SW480 (cell line): Measurements from ENCODE around the gene CSNK1D.
"Not testable (repeated sequence)": the region's sequence is repeated elsewhere in the genome, so short reads cannot be mapped to it uniquely, and the experiment has no call there.

Experiments used
- DNase-seq: peaks from one replicate; pipeline ENCODE4 v3.0.0-alpha.2; 2016; ENCODE audit warnings: low spot score

Gene CSNK1D

GRCh38 chr17:82215095-82215971, 58.2 kb downstream of the CSNK1D start:
- no peak for DNase-seq

- DNase-seq, result no peak
These were observed 59.4 kb downstream of the CSNK1D start for GRCh38 chr17:82214012-82214628.

GRCh38 chr17:82213251-82214011, 60.1 kb downstream of the CSNK1D start:
- DNase-seq, result peak; percentile 72

GRCh38 chr17:82212331-82213250, 60.9 kb downstream of the CSNK1D start, which contains the start of gene CCDC57:
Gene CCDC57, minus strand, starts transcription at chr17:82212842. Its CDS starts 10,898 bp downstream, at chr17:82201944.
- DNase-seq, result no peak

- not testable (repeated sequence) for DNase-seq
These were observed 62.8 kb downstream of the CSNK1D start for GRCh38 chr17:82210655-82211054.

- DNase-seq, result peak; percentile 92
These were observed 67.6 kb downstream of the CSNK1D start for GRCh38 chr17:82205720-82206508.

GRCh38 chr17:82204831-82205719, 68.4 kb downstream of the CSNK1D start:
- peak; percentile 74 for DNase-seq

- DNase-seq, result no peak
These were observed 69.6 kb downstream of the CSNK1D start for GRCh38 chr17:82203920-82204319.

- no peak for DNase-seq
These were observed 70.5 kb downstream of the CSNK1D start for GRCh38 chr17:82202981-82203380.

- no peak for DNase-seq
These were observed 72.0 kb downstream of the CSNK1D start for GRCh38 chr17:82201498-82201910.

- DNase-seq, result no peak
These were observed 72.6 kb downstream of the CSNK1D start for GRCh38 chr17:82200743-82201497.

GRCh38 chr17:82200135-82200534, 73.4 kb downstream of the CSNK1D start:
- DNase-seq, result no peak

GRCh38 chr17:82199496-82199895, 74.0 kb downstream of the CSNK1D start:
- DNase-seq, result no peak

GRCh38 chr17:82198092-82198491, 75.4 kb downstream of the CSNK1D start:
- DNase-seq, result no peak

GRCh38 chr17:82195675-82196672, 77.5 kb downstream of the CSNK1D start:
- DNase-seq, result no peak

GRCh38 chr17:82194765-82195164, 78.7 kb downstream of the CSNK1D start:
- DNase-seq, result no peak

- no peak for DNase-seq
These were observed 79.8 kb downstream of the CSNK1D start for GRCh38 chr17:82193520-82194220.
